HG03442 (cell line): ENCODE results near the gene HOXB6.

Experiments used
- ATAC-seq: cut with Tn5 transposase; IDR thresholded peaks from one replicate; pipeline ENCODE4 v1.9.1; 2021; ENCODE audit warnings: mild to moderate bottlenecking, moderate library complexity; ENCODE audit not compliant: unreplicated experiment

HOXB6 gene

DNA sequence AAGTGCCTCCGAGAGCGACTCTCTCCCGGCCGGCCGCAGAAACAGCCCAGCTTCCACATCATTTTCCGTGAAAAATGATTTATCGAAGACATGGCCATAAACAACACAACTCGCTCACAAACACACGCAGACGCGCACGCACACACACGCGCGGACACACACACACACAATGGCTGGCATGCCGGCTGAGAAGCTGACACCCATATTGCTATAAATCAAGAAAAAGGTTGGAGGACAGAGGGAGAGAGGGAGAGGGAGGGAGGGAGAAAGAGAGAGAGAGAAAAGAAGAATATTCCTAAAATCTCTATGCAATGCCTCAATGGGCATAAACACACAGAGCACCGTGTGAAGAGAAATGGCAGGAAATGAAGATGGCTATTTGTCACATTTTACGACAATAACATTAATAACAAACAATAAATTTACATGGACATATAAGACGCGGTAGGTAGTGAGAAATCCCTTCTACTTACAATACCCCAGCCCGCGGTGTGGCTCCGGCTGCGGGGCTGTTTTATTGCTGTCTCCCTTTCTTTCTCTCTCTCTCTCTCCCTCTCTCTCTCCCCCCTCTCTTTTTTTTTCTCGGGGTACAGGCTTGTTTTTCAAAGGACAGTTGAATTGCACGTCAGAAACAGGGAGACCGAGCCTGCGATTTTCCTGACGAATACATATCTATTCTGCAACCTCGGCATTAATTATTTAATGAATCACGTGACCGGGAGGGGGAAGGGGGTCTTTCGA lies 36.1 kb downstream of the HOXB6 start:
- ATAC-seq: no peak

DNA sequence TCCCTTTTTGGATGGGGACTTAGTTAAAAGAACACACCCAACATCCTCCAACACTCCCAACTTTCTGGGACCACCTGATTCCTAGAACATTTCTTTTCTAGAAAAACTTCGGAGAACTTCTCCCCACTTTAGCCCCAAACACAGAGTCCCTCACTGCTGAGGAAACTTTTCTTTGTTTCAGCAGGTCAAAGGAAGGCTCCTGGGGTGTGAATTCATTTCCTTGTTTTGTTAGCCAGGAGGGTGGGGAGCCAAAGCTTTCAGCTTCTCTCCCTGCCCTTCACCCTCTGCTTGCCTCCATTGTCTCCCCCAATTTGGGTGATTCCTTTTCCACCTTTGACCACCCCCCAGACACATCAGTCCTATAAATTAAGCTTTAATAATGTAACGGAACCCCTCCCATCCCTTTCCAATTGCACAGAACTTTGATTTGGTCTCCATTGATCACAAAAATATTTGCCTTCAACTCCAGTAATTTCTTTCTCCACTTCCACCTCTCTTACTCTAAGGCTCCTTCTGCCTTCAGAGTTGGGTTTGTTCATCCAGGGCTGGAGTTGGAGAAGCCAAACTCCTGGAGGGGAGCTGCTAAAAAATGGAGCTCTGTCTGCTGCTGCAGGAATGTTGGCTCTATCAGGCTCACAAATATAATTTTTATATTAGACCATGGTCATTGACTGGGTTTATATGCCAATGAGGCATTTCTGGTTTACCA lies 37.0 kb downstream of the HOXB6 start:
- no peak for ATAC-seq

GRCh38 chr17:48567209-48567608 lies 37.6 kb downstream of the HOXB6 start:
- no peak for ATAC-seq

DNA sequence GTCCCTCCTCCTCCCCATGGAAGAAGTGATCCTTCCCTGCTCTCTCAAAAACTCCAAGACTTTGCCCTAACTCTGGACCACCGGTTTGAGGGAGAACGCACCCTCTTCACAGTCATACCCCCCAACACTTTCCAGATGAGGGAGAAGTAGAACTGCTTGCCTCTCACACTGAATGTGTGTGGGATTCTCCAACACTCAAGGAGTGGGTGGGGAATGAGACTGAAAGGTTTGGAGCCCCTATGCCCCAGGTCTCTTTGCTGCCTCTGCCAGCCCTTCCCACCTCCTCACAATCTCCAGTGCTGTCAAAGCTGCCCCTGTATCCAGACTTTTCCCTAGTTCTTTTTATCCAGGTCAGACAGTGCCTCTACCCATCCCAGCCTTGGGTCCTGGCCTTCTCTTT lies 38.1 kb downstream of the HOXB6 start:
- no peak for ATAC-seq

GRCh38 chr17:48565925-48566710 lies 38.7 kb downstream of the HOXB6 start:
- no peak for ATAC-seq

DNA sequence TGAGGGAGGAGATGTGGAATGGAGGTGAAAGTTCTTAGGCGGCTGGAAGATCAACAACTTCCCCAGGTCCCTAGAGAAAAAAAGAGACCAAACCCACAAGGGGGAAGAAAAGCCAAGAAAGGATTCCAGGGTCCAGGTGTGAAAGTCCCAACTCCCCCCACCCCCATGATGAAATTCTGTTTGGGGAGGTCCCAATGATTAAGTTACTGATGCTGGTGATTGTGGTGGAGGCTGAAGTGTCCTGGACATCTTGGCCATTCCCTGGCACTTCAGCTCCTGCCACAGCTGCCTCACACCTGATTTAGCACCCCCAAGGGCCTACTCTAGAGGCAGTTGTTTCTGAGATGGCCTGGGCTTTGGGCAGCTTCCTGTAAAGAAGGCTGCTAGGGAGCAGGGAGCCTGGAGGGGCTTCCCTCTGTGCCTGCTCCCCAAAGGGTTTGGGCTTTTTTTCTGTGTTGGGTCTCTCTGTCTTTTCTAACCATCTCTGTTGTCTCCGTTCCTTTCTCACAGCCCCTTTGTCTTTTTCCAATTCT lies 39.7 kb downstream of the HOXB6 start:
- ATAC-seq: no peak

GRCh38 chr17:48564188-48565021 lies 40.4 kb downstream of the HOXB6 start:
- ATAC-seq: no peak

GRCh38 chr17:48563867-48564187 lies 41.0 kb downstream of the HOXB6 start:
- ATAC-seq: no peak

GRCh38 chr17:48563385-48563838 lies 41.4 kb downstream of the HOXB6 start:
- ATAC-seq: no peak

DNA sequence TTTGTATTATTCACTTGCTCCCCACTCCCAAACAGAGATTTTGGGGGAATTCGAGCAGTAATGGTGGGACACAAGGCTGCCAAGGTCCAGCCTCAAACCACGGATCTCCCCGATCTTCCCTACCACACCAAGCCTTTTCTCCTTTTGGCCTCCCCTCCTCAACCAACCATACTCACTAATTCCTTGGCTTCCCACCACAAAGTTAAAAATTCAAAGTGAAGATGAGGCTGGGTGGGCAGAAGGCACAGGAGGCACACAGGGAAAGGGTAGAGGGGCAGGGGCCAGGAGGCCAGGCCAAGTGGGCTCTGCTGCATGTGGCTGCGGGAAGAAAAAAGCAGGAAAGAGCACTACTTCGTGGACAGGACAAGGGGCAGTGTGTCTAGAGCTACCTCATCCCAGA lies 41.9 kb downstream of the HOXB6 start:
- ATAC-seq: no peak

DNA sequence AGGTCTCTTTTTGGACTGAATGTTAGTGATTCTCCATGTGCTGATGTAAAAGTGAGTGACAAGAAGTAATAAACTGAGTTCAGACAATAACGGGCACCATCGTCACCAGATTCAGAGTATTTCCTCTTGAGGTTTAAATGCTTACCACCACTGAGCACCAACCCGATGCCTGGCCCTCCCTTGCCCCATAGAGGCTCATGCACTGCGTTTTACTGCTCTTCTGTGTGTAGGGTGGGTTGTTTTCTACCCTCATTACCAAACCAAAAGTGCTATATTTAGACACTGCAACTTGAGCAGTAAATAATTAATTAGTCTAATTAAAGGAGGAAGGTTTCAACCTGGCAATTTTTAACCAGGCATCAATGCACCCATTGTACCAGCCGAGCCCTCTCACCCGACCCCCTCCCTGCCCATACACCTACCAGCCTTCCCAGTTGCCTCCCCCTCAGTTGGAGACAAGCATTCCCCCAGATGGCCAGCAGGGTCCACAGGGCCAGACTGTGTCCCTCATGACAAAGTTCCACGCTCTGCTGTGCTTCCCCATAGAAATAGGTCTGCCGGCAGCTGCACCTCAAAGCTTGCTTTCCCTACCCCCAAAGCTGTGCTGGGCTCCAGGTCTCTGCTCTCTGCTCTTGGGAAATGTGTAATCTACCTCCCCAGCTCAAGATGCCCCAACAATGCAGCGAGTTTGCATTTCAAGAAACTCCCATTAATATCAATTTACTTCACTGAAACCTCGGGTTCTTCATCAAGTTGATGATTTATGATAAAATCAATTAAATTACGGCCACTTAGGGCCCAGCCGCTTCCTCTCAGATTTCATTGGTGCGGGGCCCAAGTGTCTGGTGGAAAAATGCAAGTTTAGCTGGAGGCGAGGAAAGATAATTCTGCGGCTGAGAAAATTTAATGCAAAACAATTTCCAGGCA lies 42.6 kb downstream of the HOXB6 start:
- no peak for ATAC-seq

DNA sequence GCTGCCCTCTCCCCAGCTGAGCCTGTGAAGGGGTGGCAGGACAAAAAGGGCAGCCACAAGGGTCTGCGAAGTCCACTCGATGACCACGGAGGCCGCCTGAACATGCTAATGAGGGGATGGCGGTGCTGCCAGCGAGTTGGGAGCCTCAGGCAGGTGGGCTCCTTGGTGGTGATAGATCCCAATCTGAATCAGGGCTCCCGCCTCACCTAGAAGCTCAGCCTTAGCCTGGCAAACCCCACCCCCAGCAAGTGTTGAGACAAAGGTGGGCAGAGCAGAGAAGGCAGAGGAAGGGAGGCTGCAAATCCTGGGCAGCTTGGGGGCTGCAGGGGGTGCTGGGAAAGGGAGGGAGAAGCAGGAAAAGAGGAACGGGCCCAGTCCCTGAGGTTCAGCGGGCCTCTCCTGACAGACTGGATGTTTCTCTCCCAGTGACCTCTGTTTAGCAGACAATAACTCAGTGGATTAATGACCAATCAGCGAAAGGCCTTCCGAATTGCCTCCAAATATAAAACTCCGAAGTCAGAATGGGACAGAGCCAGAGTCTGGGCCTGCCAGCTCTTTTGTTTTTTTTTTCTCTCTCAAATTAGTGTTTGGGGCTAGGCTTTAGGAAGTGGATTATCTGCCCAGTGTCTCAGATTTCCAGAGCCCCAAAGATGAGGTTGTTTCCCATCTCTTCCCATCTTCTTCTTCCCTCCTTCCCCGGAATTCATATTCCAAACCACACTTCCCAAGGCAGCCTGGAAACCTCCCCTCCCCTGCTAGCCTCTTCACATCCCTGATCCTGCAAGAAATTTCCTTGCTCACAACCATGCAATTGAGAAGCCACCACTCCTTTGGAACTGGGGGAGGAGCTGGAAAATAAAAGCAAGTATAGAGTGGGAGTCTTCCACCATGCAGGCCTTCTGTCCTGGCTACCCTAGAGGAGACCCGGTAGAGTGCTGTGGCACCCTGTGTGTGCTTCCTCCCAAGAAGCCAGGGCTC lies 44.7 kb downstream of the HOXB6 start:
- no peak for ATAC-seq

- ATAC-seq: no peak
Observed at GRCh38 chr17:48559122-48559839, 45.5 kb downstream of the HOXB6 start.

- ATAC-seq: no peak
Observed at GRCh38 chr17:48558831-48559121, 46.0 kb downstream of the HOXB6 start.

DNA sequence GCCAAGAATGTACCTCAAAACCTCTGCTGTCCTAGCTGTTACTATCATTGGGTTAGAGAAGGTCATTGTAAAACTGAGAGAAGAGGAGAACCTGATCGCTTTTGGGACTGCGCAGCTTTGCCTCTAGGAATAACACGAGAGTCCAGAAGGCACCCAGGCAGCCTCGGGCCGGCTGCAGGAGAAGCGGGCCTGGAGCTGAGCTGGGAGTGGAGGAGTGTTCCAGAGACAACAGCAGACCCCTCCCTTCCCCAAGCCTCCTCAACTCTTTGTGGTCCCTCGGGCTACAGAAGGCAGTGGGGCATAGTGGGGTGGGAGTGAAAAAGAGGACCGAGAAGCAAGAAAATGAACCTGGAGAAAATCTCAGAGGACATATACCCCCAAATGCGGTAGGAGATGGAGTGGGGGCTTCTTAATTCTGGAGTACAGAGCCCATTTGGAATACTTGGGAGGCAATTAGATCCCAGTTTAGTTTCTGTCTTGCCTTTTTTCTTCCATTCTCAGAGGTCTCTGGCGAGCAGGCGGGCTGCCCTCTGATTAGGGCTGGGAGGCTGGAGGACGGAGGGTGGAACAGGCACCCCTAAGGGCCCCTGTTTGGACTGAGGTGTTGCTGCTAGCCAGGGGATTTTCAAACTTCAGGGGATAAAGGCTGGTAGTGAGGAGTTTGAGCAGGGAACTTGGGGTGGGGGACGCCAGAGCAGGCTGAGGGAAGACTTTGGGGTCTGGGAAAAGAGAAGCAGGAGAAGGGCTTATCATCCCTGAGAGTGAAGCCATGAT lies 46.5 kb downstream of the HOXB6 start:
- ATAC-seq: no peak

DNA sequence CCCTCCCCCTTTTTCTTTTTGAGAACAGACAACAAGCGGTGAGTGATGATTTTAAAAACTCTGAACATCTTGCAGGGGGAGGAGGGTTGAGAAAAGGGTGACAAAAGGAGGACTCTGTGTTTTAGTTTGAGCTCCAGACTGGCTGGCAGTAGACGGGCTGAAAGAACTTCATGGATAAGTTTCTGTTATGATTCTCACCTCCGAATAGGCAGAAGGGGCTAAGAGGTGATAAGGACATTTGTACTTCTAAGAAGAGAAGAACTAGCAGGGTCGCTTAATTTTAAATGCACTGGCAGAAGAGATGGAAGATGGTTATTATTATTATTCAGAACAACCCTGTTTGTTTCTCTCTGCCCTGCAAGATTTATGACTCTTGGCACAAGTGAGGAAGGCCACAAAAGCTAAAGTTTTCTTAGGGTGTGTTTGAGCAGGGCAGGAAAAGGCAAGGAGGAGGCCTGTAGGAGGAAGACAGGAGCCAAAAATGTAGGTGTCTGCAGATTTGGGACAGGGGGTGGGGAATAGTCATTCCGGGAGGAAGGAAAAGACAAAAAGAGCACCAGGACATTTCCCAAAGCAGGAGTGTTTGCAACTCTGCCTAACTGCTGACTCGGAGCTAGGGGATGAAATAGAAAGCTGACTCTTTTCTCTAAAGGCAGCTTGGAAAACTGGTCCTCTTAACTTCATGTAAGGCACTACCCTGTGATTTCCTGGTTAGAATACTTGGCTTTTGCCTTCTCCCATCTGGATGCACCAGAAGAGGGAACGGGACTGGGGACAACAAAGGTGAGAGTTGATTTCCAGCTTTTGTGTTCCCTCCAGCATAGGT lies 48.0 kb downstream of the HOXB6 start:
- ATAC-seq: no peak

GRCh38 chr17:48556229-48556575 lies 48.6 kb downstream of the HOXB6 start:
- no peak for ATAC-seq
